Motor neuron (in vitro differentiated cells): Measurements from ENCODE around the gene MAN1B1. TPM values are rescaled to one million over a fixed set of nuclear protein-coding genes. Genes with fewer than 3 reads are reported as not detected.

Source experiments
- ATAC-seq, 8 experiments: fragments of 200-7000 bp; cut with Tn5 transposase; replicated peaks in 6 of 8; 2 replicates each; pipeline ENCODE4 v1.8.0; 2021; ENCODE audit warnings: mild to moderate bottlenecking in 8 of 8, moderate library complexity in 8 of 8
- H3K27ac ChIP-seq, 2 donors: fragments of 250-450 bp; sonication (Bioruptor Pico); 2 replicates each; pipeline ENCODE4 v1.9.0; 2021; ENCODE audit warnings: antibody characterized with exemption in 2 of 2, mild to moderate bottlenecking in 2 of 2, moderate library complexity in 1 of 2
- H3K4me1 ChIP-seq, 2 donors: fragments of 250-450 bp; sonication (Bioruptor Pico); replicated peaks in 1 of 2; 2 replicates each; pipeline ENCODE4 v1.6.1; 2021; ENCODE audit warnings: antibody characterized with exemption in 2 of 2, mild to moderate bottlenecking in 2 of 2, moderate library complexity in 1 of 2
- H3K4me3 ChIP-seq, 5 donors: fragments of 250-450 bp; sonication (Bioruptor Pico); 2 replicates each; pipeline ENCODE4 v1.9.0; 2021; ENCODE audit warnings: antibody characterized with exemption in 5 of 5, mild to moderate bottlenecking in 5 of 5, moderate library complexity in 4 of 5
- WGBS, 10 experiments: fragments of 450-650 bp; shearing (Covaris generic); methylation state at CpG; one replicate each; pipeline ENCODE4 v1.0.0; 2022; 5-methylcytosine and 5-hydroxymethylcytosine counted together
- in situ Hi-C, 9 experiments: fragments of 400-800 bp; cut with MboI; loops; one replicate each; pipeline ENCODE4 v1.15.0; 2021; ENCODE audit warnings: low sequenced_read_pairs in 9 of 9, low pct_unique_long_range_greater_than_20kb in 2 of 9; ENCODE audit not compliant: unreplicated experiment in 9 of 9
- total RNA-seq, 8 experiments: library from RNA; unstranded; fragments of 300-600 nt; gene quantifications; 2 replicates each; pipeline versions ENCODE4 v1.2.3 to v1.2.4, GENCODE V29; 2022

MAN1B1 gene
- total RNA-seq, 8 experiments from 2014 or later, result 28.6 to 89.3 (median 50.3) TPM

GRCh38 chr9:137045294-137046087 is 41.3 kb upstream of the MAN1B1 start:
- Histone ChIP-seq H3K27ac (peak overlapping the region; percentile 11 to 68), H3K4me1 (peaks cover 18 to 23% of the 10 kb centered on the region in 2 donors), H3K4me3 (peak overlapping the region; percentile 45 to 80 (median 67))
- WGBS, 10 experiments, result 0 to 56% (median 4%) methylated on average over 5 to 19 of the region's 96 CpGs; no CpG with 5 or more reads in 7 of the 10 experiments
- peak; percentile 24 to 80 (median 40) for ATAC-seq
- in situ Hi-C loops, result loop anchor here in 7 of 9 experiments (25.0 kb wide), 1 partner anchor 258 kb away; the partner anchor contains the start of genes CCDC183 (in 7 of the 7) and TMEM141 (in 7 of the 7)

DNA sequence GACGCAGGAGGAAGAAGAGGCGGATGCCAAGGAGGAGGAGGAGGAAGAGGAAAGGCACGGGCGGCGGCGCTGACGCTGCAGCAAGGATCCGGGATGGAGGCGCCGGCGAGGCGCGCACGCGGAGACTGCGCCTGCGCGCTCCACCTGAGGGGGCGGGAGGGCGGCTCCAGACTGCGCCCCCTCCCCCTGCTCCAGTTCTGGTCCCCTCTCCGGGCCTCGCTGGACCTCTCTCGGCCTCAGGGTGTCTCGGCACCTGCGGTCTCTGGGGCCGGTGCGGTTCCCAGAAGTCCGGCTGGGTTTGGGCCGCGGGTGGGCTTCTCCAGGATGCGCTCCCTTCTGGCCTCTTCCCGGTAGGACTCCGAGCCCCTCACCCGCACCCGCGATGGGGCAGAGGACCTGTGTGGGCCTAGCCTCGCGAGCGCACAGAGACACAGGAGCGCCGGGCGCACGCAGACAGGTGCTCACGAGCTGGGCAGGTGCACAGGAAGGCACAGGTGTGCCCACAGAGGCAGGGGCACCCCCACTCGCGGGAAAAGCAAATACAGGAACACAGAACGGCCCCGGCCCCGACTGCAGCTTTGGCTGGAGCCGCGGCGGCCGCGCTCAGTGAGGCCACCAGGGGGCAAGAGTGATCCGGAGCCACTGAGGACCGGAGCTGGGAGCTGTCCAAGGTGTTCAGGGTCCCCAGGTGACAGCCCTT is 40.5 kb upstream of the MAN1B1 start, which contains the start of gene NPDC1:
TSS of gene NPDC1 (minus strand) at position 90 of the 700 bp plus-strand sequence. CDS start 188 bp downstream, outside the sequence.
- 0 to 7% (median 0%) methylated on average over 3 to 10 of the region's 57 CpGs; no CpG with 5 or more reads in 5 of the 10 experiments for WGBS, 10 experiments
- peak; percentile 21 to 80 (median 74) for ATAC-seq

GRCh38 chr9:137048655-137049543 is 37.9 kb upstream of the MAN1B1 start:
- peak in 3 of 8 experiments; percentile 1 to 36 (median 33) for ATAC-seq
- in situ Hi-C loops, result loop anchor here in 7 of 9 experiments (25.0 kb wide), 1 partner anchor 262 kb away; the partner anchor contains the start of genes CCDC183 (in 7 of the 7) and TMEM141 (in 7 of the 7)
- WGBS, 10 experiments, result 0 to 30% methylated on average over 6 of the region's 72 CpGs; no CpG with 5 or more reads in 8 of the 10 experiments
- Histone ChIP-seq H3K27ac (no peak overlapping the region), H3K4me3 (peak overlapping the region in 1 of 5 donors; percentile 18), H3K4me1 (peaks cover 15 to 30% of the 10 kb centered on the region in 2 donors)

More for the DNA sequence above, 40.5 kb upstream of the MAN1B1 start, which contains the start of gene NPDC1:
- Histone ChIP-seq H3K4me1 (peaks cover 18 to 23% of the 10 kb centered on the region in 2 donors), H3K27ac (peak within 1 kb of the TSS; percentile 11 to 68), H3K4me3 (peak within 1 kb of the TSS; percentile 45 to 80 (median 67))
- in situ Hi-C loops, result loop anchor here in 7 of 9 experiments (25.0 kb wide), 1 partner anchor 259 kb away; the partner anchor contains the start of genes CCDC183 (in 7 of the 7) and TMEM141 (in 7 of the 7)

DNA sequence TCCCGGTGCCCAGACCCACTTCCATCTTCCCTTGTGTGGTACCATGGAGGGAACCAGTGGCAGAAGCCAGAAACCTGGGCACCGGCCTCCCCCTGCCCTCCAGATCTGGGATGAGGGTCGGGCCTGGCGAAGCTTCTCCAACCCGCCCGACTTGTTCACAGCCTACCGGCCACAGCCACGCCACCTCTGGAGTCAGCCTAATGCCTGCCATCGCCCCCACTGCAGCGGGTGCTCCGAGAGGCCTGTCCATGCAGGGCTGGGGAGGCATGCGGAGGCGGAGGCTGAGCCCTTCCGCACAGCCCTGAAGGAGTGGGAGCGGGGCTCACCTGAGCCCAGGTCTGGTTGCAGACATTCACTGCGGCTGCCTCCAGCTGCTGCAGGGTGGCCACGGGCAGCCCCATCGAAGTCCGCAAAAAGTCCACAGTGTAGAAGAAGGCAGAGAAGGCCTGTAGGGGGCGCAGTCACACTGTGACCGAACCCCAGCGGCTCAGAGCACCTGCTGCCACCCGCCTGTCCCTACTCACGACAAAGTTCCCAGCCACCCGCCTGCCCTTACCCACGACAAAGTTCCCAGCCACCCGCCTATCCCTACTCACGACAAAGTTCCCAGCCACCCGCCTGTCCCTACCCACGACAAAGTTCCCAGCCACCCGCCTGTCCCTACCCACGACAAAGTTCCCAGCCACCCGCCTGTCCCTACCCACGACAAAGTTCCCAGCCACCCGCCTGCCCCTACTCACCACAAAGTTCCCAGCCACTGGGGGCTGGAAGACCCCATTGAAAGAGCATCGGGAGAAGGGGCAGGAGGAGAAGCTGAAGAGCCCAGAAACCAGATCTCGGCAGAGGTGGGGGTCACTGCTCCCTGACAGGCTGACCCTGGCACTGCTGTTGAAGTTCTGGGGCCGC is 37.0 kb upstream of the MAN1B1 start:
- ATAC-seq, result peak in 6 of 8 experiments; percentile 1 to 22 (median 6)
- Histone ChIP-seq H3K4me1 (peaks cover 6 to 25% of the 10 kb centered on the region in 2 donors), H3K27ac (no peak overlapping the region), H3K4me3 (no peak overlapping the region)
- in situ Hi-C loops, result loop anchor here in 7 of 9 experiments (25.0 kb wide), 1 partner anchor 262 kb away; the partner anchor contains the start of genes CCDC183 (in 7 of the 7) and TMEM141 (in 7 of the 7)
- 37 to 38% methylated on average over 2 to 9 of the region's 38 CpGs; no CpG with 5 or more reads in 8 of the 10 experiments for WGBS, 10 experiments

- in situ Hi-C loops, result no loop called here
- H3K4me1 ChIP-seq, result peaks cover 4 to 26% of the 10 kb centered on the region in 2 donors
Measured at GRCh38 chr9:137050570-137050969, 36.2 kb upstream of the MAN1B1 start.

DNA sequence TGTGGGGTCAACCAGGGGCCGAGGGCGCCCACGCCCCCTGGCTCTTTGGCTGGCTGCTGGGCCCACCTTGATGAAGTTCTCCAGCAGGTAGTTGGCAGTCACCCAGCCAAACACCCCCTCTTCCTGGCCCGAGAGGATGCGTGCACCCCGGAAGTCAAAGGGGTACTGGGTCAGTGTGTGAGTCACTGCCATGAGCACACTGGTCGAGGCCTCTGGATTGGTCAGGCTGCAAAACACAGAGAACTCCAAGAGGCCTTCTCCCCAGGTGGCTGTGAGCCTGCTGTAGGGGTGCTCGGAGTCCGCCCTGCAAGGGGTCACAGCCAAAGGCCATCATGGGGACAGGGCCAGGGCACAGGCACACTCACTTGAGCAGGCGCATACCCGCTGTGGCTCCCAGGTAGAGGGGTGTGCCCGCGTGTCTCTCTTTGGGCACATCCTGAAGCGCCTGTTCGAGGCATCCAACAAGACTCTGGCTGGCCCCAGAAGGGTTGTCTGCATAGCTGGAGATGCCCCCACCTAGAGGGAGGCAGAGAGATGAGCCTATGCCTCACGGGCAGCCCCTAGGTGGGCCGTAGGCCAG is 35.5 kb upstream of the MAN1B1 start:
- in situ Hi-C loops, result no loop called here
- Histone ChIP-seq H3K4me1 (peaks cover 5 to 32% of the 10 kb centered on the region in 2 donors), H3K27ac (no peak overlapping the region), H3K4me3 (no peak overlapping the region)
- WGBS, 10 experiments, result 64 to 100% (median 90%) methylated on average over 1 to 9 of the region's 17 CpGs; no CpG with 5 or more reads in 6 of the 10 experiments
- ATAC-seq, result no peak

More at GRCh38 chr9:137050570-137050969, 36.2 kb upstream of the MAN1B1 start:
- ATAC-seq, result peak in 1 of 8 experiments; percentile 4
- H3K4me3 ChIP-seq, result no peak overlapping the region
- no peak overlapping the region for H3K27ac ChIP-seq
- 0 to 62% (median 51%) methylated on average over 1 to 2 of the region's 5 CpGs; no CpG with 5 or more reads in 6 of the 10 experiments for WGBS, 10 experiments

- no peak for ATAC-seq
- in situ Hi-C loops, result no loop called here
- H3K4me1 ChIP-seq, result peaks cover 5 to 32% of the 10 kb centered on the region in 2 donors
Measured at GRCh38 chr9:137052293-137052692, 34.5 kb upstream of the MAN1B1 start.

DNA sequence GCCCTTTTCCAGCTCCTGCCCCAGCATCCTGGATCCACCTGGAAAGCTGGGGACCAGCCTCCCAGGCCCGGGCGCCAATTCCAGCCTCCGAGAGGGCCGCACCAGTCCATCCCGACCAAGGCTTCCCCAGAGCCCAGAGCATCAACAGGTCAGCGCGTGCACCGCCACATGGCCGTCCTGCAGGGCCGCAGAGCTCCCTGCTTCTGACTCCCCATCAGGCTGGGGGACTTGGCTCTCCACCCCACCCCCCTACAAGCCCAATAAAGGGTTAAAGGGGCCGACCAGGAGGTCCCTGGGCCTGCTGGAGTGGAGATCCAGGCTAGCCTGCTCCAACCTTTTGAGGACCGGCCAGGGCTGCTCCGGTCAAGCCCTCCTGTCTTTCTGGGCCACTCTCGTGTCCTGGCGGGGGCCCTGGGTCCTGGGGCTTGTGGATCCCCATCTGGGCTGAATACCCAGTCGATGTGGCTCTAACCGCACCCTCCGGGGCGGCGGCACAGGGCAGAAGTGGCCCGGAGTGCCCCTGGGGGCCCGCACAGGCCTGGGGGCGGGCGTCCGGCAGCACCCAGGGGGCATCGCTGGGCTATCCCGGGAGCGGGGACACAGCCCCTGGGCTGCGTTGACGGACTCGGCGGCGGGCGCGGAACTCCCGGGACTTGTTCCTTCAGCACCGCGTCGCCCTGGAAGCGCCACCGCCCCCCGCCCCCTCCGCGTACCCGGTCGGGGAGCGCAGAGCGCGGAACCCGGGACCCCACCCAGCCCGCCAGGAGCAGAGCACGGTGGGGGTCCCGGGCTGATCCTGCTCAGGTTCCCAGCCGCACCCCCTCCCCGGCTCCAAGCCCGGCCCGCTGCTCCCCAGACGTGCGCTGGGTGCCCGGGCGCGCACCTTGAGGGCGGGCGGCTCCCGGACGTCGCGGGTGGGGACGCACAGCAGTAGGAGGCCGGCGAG is 33.5 kb upstream of the MAN1B1 start:
- ATAC-seq, result peak in 1 of 8 experiments; percentile 0
- H3K4me3 ChIP-seq, result peak overlapping the region in 3 of 5 donors; percentile 10 to 20 (median 13)
- in situ Hi-C loops, result no loop called here
- no peak overlapping the region for H3K27ac ChIP-seq
- peaks cover 5 to 32% of the 10 kb centered on the region in 2 donors for H3K4me1 ChIP-seq
- 50% methylated on average over 2 of the region's 71 CpGs; no CpG with 5 or more reads in 9 of the 10 experiments for WGBS, 10 experiments

More at GRCh38 chr9:137052293-137052692, 34.5 kb upstream of the MAN1B1 start:
- Histone ChIP-seq H3K27ac (no peak overlapping the region), H3K4me3 (no peak overlapping the region)
- 53 to 90% (median 82%) methylated on average over 2 to 3 of the region's 8 CpGs; no CpG with 5 or more reads in 7 of the 10 experiments for WGBS, 10 experiments

DNA sequence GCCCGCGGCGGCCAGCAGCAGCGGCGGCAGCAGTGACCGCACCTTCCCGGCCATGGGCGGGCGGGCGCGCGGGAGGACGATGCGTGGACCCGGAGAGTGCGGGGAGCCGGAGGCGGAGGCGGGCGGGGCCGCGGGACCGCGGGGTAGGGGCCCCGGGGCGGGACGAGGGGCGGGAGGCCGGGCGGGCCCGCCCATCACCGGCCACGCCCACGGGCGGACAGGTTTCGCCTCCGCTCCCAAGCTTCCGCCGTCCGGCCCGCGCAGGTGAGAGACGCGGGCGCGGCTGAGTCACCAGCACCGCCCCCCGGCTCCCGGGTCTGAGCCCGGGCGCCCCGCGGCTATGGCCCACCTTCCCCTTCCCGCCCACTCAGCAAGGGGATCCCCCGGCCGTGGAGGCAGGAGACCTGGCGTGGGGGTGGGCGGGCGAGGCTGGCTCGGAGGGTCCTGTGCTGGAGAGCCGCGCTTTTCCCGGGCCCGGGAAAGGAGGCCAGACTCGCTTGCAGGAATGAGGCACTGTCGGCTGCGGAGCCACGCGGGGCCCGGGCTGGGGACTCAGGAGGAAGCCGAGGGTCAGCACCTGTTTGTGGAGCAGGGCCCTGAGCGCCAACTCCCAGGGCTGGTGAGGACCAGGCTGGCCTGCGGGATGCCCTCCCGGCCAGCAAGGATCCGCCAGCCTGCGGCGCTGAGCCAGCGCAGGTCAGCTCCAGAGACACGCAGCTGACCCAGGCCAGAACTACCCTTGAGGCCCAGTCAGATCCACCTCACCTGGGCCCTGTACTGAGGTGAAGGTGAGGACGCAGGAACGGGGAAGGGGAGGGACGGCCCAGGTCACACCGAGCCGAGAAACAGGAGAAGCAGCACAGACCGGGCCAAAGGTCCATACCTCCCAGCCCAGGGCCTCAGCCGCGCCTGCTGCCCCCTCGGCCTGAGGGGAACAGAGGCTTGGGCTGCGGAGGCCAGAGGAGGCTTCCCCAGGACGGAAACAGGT is 32.5 kb upstream of the MAN1B1 start, which contains the start of gene ENTPD2:
TSS of gene ENTPD2 (minus strand) at position 118 of the 988 bp plus-strand sequence. CDS start at position 54, 64 bp downstream.
- peak within 1 kb of the TSS in 3 of 5 donors; percentile 10 to 20 (median 13) for H3K4me3 ChIP-seq
- ATAC-seq, result peak in 6 of 8 experiments; percentile 2 to 37 (median 28)
- no peak within 1 kb of the TSS for H3K27ac ChIP-seq
- 80 to 92% (median 86%) methylated on average over 4 of the region's 90 CpGs; no CpG with 5 or more reads in 7 of the 10 experiments for WGBS, 10 experiments
- peaks cover 2 to 26% of the 10 kb centered on the region in 2 donors for H3K4me1 ChIP-seq
- in situ Hi-C loops, result no loop called here
